Parathyroid adenoma (tissue), 2 donors: ENCODE data around the gene PDIA3.
"Not testable (repeated sequence)": the region's sequence is repeated elsewhere in the genome, so short reads cannot be mapped to it uniquely, and the experiment has no call there.

Source experiments
- H2AFZ ChIP-seq: fragments of 300-600 bp; sonication (generic); one replicate; pipeline ENCODE4 v1.7.0; 2017; ENCODE audit warnings: antibody characterized with exemption, mild to moderate bottlenecking
- H3K27ac ChIP-seq: fragments of 300-600 bp; sonication (generic); one replicate; pipeline ENCODE4 v1.7.0; 2017
- H3K27me3 ChIP-seq: fragments of 300-600 bp; sonication (generic); one replicate; pipeline ENCODE4 v1.7.0; 2017; ENCODE audit warnings: low read length; ENCODE audit not compliant: control insufficient read depth, insufficient read depth
- H3K36me3 ChIP-seq: fragments of 300-600 bp; sonication (generic); one replicate; pipeline ENCODE4 v1.7.0; 2017; ENCODE audit warnings: low read length; ENCODE audit not compliant: control insufficient read depth, insufficient read depth
- H3K4me1 ChIP-seq: fragments of 300-600 bp; sonication (generic); one replicate; pipeline ENCODE4 v1.7.0; 2017; ENCODE audit warnings: control low read depth
- H3K4me2 ChIP-seq: fragments of 300-600 bp; sonication (generic); one replicate; pipeline ENCODE4 v1.7.0; 2017; ENCODE audit warnings: low read length
- H3K4me3 ChIP-seq: fragments of 300-600 bp; sonication (generic); one replicate; pipeline ENCODE4 v1.7.0; 2017; ENCODE audit warnings: low read depth, low read length
- H3K79me2 ChIP-seq: fragments of 300-600 bp; sonication (generic); one replicate; pipeline ENCODE4 v1.7.0; 2017; ENCODE audit warnings: control low read depth
- H3K9ac ChIP-seq: fragments of 300-600 bp; sonication (generic); one replicate; pipeline ENCODE4 v1.7.0; 2017; ENCODE audit warnings: mild to moderate bottlenecking
- H3K9me3 ChIP-seq: fragments of 300-600 bp; sonication (generic); one replicate; pipeline ENCODE4 v1.7.0; 2017; ENCODE audit warnings: low read length; ENCODE audit not compliant: control insufficient read depth
- TF ChIP-seq, protein P1 (sequence below): fragments of 300-600 bp; sonication (generic); IDR thresholded peaks from one replicate; pipeline ENCODE4 v1.7.0; 2017; ENCODE audit warnings: antibody characterized with exemption, mild to moderate bottlenecking
- donor health status: primary hyperparathyroidism.

PDIA3 gene

GRCh38 chr15:43746245-43746902 is at the start of gene PDIA3:
TSS of gene PDIA3 (plus strand) at chr15:43746438. CDS start at chr15:43746540, 102 bp downstream.
- not testable (repeated sequence) for H3K9me3 ChIP-seq, H3K36me3 ChIP-seq, H3K4me1 ChIP-seq, H3K27me3 ChIP-seq
- Histone ChIP-seq H3K4me3 (peak within 1 kb of the TSS; percentile 77), H3K4me2 (peak within 1 kb of the TSS; percentile 72), H3K79me2 (peaks cover 26% of the 10 kb centered on the region), H3K27ac (peak within 1 kb of the TSS; percentile 84), H2AFZ (peak within 1 kb of the TSS; percentile 78), H3K9ac (peak within 1 kb of the TSS; percentile 31)

DNA sequence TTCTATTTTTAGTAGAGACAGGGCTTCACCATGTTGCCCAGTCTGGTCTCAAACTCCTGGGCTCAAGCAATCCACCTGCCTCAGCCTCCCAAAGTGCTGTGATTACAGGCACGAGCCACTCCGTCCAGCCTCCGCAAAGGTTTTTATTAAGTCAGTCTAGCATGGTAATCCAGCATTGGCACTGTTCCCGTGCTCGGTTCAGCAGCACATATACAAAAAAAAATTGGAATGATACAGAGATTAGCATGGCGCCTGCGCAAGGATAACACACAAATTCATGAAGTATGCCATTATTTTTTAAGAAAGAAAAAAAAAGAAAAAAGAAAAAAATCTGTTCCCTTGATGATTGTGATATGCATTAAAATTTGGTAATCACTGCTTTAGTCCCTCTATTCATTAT is 44.1 kb upstream of the PDIA3 start:
- H3K27ac ChIP-seq, result no peak overlapping the region
- H3K4me2 ChIP-seq, result no peak overlapping the region
- no peaks in the 10 kb centered on the region for H3K4me1 ChIP-seq
- no peaks in the 10 kb centered on the region for H3K36me3 ChIP-seq
- no peak overlapping the region for H3K9ac ChIP-seq
- H3K79me2 ChIP-seq, result no peaks in the 10 kb centered on the region
- no peaks in the 10 kb centered on the region for H3K27me3 ChIP-seq
- no peak overlapping the region for H2AFZ ChIP-seq
- no peaks in the 10 kb centered on the region for H3K9me3 ChIP-seq
- no peak overlapping the region for H3K4me3 ChIP-seq
- TF ChIP-seq, protein P1, sequence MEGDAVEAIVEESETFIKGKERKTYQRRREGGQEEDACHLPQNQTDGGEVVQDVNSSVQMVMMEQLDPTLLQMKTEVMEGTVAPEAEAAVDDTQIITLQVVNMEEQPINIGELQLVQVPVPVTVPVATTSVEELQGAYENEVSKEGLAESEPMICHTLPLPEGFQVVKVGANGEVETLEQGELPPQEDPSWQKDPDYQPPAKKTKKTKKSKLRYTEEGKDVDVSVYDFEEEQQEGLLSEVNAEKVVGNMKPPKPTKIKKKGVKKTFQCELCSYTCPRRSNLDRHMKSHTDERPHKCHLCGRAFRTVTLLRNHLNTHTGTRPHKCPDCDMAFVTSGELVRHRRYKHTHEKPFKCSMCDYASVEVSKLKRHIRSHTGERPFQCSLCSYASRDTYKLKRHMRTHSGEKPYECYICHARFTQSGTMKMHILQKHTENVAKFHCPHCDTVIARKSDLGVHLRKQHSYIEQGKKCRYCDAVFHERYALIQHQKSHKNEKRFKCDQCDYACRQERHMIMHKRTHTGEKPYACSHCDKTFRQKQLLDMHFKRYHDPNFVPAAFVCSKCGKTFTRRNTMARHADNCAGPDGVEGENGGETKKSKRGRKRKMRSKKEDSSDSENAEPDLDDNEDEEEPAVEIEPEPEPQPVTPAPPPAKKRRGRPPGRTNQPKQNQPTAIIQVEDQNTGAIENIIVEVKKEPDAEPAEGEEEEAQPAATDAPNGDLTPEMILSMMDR, result no peak

DNA sequence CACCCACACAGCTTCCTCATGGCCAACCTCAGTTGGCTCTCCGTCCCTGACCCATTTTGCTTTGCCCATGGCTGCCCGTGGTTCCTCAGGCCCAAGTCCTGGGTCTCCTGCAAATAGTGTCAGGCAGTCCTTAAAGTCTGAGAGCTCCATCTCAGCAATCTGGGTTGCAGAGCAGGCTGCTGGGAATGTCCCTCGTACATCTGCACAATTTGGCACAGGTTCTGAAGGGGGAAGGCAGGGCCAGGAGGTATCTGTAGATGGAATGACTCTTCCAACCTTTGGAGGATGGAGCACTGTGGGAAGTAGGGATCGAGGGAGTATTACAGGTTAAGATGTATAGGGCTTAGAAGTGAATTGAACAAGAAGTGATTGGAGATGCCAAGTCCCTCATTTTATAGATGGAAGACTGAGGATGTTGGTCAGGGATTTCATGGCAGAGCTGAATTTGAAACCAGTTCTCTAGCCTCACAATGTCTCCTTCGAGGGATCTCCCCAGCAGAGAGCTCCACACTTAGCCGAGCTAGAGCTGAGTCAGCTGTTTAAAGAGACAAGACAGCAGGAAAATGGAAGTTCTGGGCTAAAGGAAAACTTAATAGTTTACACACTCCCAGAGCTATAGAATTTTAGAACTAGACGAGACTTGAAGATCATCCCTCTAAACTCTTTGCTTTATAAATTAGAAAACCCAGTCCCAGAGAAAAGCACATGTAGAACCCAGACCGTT is 43.4 kb upstream of the PDIA3 start:
- H3K4me1 ChIP-seq, result no peaks in the 10 kb centered on the region
- no peak overlapping the region for H3K4me2 ChIP-seq
- TF ChIP-seq, protein P1, result no peak
- no peak overlapping the region for H3K27ac ChIP-seq
- no peak overlapping the region for H2AFZ ChIP-seq
- H3K9me3 ChIP-seq, result no peaks in the 10 kb centered on the region
- no peak overlapping the region for H3K4me3 ChIP-seq
- H3K36me3 ChIP-seq, result no peaks in the 10 kb centered on the region
- H3K79me2 ChIP-seq, result no peaks in the 10 kb centered on the region
- no peak overlapping the region for H3K9ac ChIP-seq
- no peaks in the 10 kb centered on the region for H3K27me3 ChIP-seq

DNA sequence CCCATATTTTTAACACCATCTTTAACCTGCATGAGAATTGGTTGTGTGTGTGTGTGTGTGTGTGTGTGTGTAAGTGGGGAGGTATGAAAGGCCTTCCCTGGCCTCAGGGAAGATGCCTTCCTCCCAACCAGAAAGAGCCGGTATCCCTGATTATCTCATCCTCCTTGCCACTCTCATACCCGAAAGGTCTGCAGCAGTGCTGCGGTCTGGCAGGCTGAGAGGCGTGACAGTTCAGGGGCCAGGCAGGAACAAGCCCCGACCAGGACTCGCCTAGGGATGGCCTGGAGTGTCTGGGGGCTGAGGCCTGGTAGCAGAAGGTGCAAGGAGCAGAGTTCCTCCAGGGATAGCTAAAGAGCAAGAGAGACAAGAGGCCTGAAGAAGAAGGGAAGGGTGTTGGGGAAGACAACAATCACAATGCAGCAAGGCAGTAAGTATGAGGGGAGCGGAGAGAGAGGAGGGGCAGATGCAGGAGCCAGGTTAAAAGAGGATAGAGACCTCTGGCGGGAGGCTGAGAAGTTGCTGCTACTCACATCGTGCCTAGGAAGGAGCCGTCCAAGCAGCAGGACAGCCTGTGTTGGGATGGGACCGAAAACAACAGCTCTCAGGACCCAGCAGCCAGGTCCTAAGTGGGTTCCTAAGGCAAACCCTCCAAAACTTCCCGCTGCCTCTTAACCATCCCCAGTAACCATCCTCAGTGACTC is 35.7 kb upstream of the PDIA3 start:
- not testable (repeated sequence) for H3K79me2 ChIP-seq, H3K27ac ChIP-seq, H3K36me3 ChIP-seq, H3K9ac ChIP-seq, H3K4me2 ChIP-seq, H3K27me3 ChIP-seq, H3K9me3 ChIP-seq, H2AFZ ChIP-seq, H3K4me1 ChIP-seq, H3K4me3 ChIP-seq

DNA sequence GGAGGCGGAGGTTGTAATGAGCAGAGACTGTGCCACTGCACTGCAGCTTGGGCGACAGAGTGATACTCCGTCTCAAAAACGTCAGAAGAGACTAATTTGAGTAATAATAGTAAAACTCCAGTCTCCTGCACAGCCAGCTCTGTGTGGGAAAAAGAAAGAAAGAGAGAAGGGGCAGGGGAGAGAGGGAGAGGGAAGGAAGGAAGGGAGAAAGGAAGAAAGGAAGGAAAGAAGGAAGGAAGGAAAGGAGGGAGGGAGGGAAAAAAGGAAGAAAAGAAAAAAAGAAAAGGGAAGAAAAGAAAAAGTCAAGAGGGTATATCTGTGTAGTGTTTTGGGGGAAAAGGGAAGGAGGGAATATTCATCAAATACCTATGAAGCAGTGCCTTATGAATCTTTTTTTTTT is 23.1 kb upstream of the PDIA3 start:
- H2AFZ ChIP-seq, result no peak overlapping the region
- no peaks in the 10 kb centered on the region for H3K79me2 ChIP-seq
- H3K9ac ChIP-seq, result no peak overlapping the region
- H3K4me3 ChIP-seq, result no peak overlapping the region
- H3K36me3 ChIP-seq, result no peaks in the 10 kb centered on the region
- TF ChIP-seq, protein P1, result no peak
- no peaks in the 10 kb centered on the region for H3K9me3 ChIP-seq
- H3K27ac ChIP-seq, result no peak overlapping the region
- no peak overlapping the region for H3K4me2 ChIP-seq
- no peaks in the 10 kb centered on the region for H3K4me1 ChIP-seq
- no peaks in the 10 kb centered on the region for H3K27me3 ChIP-seq

DNA sequence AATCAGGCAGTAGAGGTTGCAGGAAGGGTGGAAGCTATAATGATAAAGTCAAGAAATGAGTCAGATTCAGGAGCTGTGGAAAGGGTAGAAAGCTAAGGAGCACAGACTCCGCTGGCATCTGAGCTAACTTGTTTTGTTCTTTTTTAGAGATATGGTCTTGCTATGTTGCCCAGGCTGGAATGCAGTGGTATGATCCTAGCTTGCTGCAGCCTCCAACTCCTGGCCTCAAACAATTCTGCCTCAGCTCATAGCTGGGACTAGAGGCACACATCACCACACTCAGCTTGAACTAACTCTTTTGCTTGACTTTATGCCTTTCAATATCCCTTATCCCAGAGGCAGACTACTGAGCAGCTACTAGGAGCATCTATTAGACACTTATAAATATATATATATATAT is 19.9 kb upstream of the PDIA3 start:
- H3K36me3 ChIP-seq, H3K27ac ChIP-seq, H3K4me3 ChIP-seq, H3K9me3 ChIP-seq, H3K4me2 ChIP-seq, H2AFZ ChIP-seq, H3K27me3 ChIP-seq, H3K9ac ChIP-seq, H3K4me1 ChIP-seq, H3K79me2 ChIP-seq: not testable (repeated sequence)

DNA sequence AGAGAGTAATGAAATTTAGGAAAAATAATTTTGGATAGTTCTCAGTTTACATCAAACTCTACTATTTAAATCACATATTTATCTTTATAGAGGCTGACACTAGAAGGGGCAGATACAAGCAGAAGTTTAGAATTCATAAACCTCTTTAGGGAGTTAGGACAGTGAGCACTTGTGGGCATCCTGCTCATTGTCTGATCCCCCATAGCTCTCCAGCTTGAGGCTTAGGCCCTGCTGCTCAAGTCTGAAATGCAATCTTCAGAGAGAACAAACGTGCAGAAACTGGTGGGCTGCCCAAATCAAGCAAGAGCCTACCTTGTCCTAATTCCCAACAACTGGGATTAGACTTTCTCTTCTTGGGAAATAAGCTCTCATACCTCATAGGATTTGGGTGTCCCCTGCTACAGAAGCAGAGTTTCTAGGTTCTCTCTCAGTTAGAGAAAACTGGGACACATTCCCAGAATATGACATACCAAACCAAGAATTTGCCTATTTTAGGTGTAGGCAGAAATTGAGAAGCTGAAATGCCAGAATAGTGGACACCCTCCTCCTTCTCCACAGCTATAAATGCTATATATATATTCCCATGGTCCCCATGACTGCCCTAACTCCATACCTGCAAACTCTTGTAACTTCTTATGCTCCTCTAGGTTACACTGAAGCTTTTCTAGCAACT is 18.0 kb upstream of the PDIA3 start:
- H3K36me3 ChIP-seq, H3K4me1 ChIP-seq, H3K27ac ChIP-seq, H3K9me3 ChIP-seq, H3K9ac ChIP-seq, H3K4me2 ChIP-seq, H2AFZ ChIP-seq, H3K4me3 ChIP-seq, H3K79me2 ChIP-seq, H3K27me3 ChIP-seq: not testable (repeated sequence)
